GM12878 (cell line): ENCODE data around the gene ME2. TPM values are rescaled to one million over a fixed set of nuclear protein-coding genes. Genes with fewer than 3 reads are reported as not detected.

Source experiments
- ATAC-seq: fragments of 200-7000 bp; cut with Tn5 transposase; 3 replicates; pipeline ENCODE4 v1.9.1; 2020; ENCODE audit warnings: mild to moderate bottlenecking, moderate library complexity
- BruUV-seq: library from RNA; stranded (reverse); fragments of 400-500 nt; replicated peaks from 2 replicates; lab custom pipeline; 2021; lab: Mats Ljungman, UMichigan
- CTCF ChIA-PET: fragments of 300-600 bp; sonication (Branson Sonifier 250); formaldehyde crosslinking; extraction: SDS; loops from one replicate; lab custom pipeline; 2021; ENCODE audit warnings: inconsistent platforms; lab: Yijun Ruan, JAX
- POLR2A ChIA-PET: fragments of 350-600 bp; formaldehyde crosslinking; extraction: SDS; loops from one replicate; lab custom pipeline; 2021; ENCODE audit warnings: inconsistent platforms; lab: Charles Lee
- RAD21 ChIA-PET: fragments of 300-600 bp; sonication (Branson Sonifier 250); formaldehyde crosslinking; loops from one replicate; lab custom pipeline; 2023; ENCODE audit warnings: antibody characterized with exemption; ENCODE audit not compliant: unreplicated experiment; lab: Charles Lee
- SMC1A ChIA-PET: fragments of 300-600 bp; sonication (Branson Sonifier 250); formaldehyde crosslinking; loops from one replicate; lab custom pipeline; 2023; ENCODE audit not compliant: unreplicated experiment, uncharacterized antibody; lab: Charles Lee
- DNase-seq: peaks from one replicate; pipeline ENCODE4 v3.0.0-alpha.2; 2011; ENCODE audit warnings: low read depth, low spot score
- FAIRE-seq: peaks from 3 replicates; lab custom pipeline; 2011; peaks lifted over from hg19 to GRCh38; lab: Jason Lieb, UNC
- H2AFZ ChIP-seq: 2 replicates; pipeline ENCODE4 v1.6.0; 2011; ENCODE audit warnings: low read depth, low read length, control low read depth; ENCODE audit not compliant: control insufficient read depth
- H3K27ac ChIP-seq: 2 replicates; pipeline ENCODE4 v1.5.1; 2011; ENCODE audit warnings: control low read depth; ENCODE audit not compliant: control insufficient read depth, insufficient read depth
- H3K27me3 ChIP-seq, 2 experiments: replicated peaks in 1 of 2; 2 replicates each; pipeline versions ENCODE4 v1.6.0 to v1.6.1; 2011; ENCODE audit warnings: low read length in 1 of 2; ENCODE audit not compliant: control insufficient read depth in 2 of 2, insufficient read depth in 2 of 2
- H3K36me3 ChIP-seq, 2 experiments: 2 replicates each; pipeline ENCODE4 v1.5.1; 2011; ENCODE audit warnings: low read length in 1 of 2; ENCODE audit not compliant: control insufficient read depth in 2 of 2, insufficient read depth in 2 of 2
- H3K4me1 ChIP-seq: 2 replicates; pipeline ENCODE4 v1.6.1; 2011; ENCODE audit warnings: mild to moderate bottlenecking, low read length, moderate library complexity, mixed read lengths; ENCODE audit not compliant: control insufficient read depth, insufficient read depth
- H3K4me2 ChIP-seq: 2 replicates; pipeline ENCODE4 v1.6.0; 2011; ENCODE audit warnings: control low read depth; ENCODE audit not compliant: control insufficient read depth, insufficient read depth
- H3K4me3 ChIP-seq: fragments of 200-600 bp; sonication (generic); 2 replicates; pipeline ENCODE4 v1.5.1; 2016
- H3K79me2 ChIP-seq: 2 replicates; pipeline ENCODE4 v1.6.0; 2011; ENCODE audit warnings: low read length; ENCODE audit not compliant: control insufficient read depth, insufficient read depth
- H3K9ac ChIP-seq: 2 replicates; pipeline ENCODE4 v1.8.0; 2011; ENCODE audit warnings: low read length, control low read depth, mixed read lengths; ENCODE audit not compliant: control insufficient read depth, insufficient read depth
- H3K9me3 ChIP-seq: replicated peaks from 3 replicates; pipeline ENCODE4 v1.5.1; 2011; ENCODE audit warnings: mild to moderate bottlenecking, low read length; ENCODE audit not compliant: control insufficient read depth, insufficient read depth
- H4K20me1 ChIP-seq: 2 replicates; pipeline ENCODE4 v1.6.0; 2011; ENCODE audit not compliant: control insufficient read depth, insufficient read depth
- MAX ChIP-seq: IDR thresholded peaks from 2 replicates; pipeline ENCODE4 v1.6.1; 2012; ENCODE audit warnings: low read depth, low read length, improper control_type of control experiment
- NFYB ChIP-seq: IDR thresholded peaks from 2 replicates; pipeline ENCODE4 v1.6.1; 2011; ENCODE audit warnings: low read depth, mild to moderate bottlenecking, low read length, improper control_type of control experiment, moderate library complexity; ENCODE audit not compliant: insufficient read depth
- POLR2A ChIP-seq: IDR thresholded peaks from 2 replicates; pipeline ENCODE4 v1.6.1; 2011; ENCODE audit warnings: low read depth, mild to moderate bottlenecking, low read length
- REST ChIP-seq: IDR thresholded peaks from 2 replicates; pipeline ENCODE4 v1.6.1; 2012; ENCODE audit warnings: mild to moderate bottlenecking, low read depth, low read length
- SP1 ChIP-seq: IDR thresholded peaks from one replicate; pipeline ENCODE4 v1.6.1; 2011; ENCODE audit warnings: low read depth, low read length
- STAT1 ChIP-seq: fragments of 450-650 bp; conservative IDR thresholded peaks from 2 replicates; pipeline ENCODE4 v1.6.1; 2014; ENCODE audit warnings: antibody characterized with exemption, mild to moderate bottlenecking
- TARDBP ChIP-seq: IDR thresholded peaks from 2 replicates; pipeline ENCODE4 v1.6.1; 2016; ENCODE audit warnings: borderline replicate concordance
- TCF3 ChIP-seq: IDR thresholded peaks from 2 replicates; pipeline ENCODE4 v1.6.1; 2012; ENCODE audit warnings: low read depth, mild to moderate bottlenecking, low read length, borderline replicate concordance; ENCODE audit not compliant: insufficient read depth
- YBX1 ChIP-seq: fragments of 450-650 bp; IDR thresholded peaks from 2 replicates; pipeline ENCODE4 v1.6.1; 2016; ENCODE audit warnings: antibody characterized with exemption
- ZBTB4 ChIP-seq: fragments of 450-650 bp; formaldehyde crosslinking; IDR thresholded peaks from 2 replicates; pipeline ENCODE4 v1.4.0; 2022; ENCODE audit warnings: mild to moderate bottlenecking, moderate library complexity
- ZZZ3 ChIP-seq: IDR thresholded peaks from 2 replicates; pipeline ENCODE4 v1.6.1; 2011; ENCODE audit warnings: low read depth; ENCODE audit not compliant: control insufficient read depth, insufficient read length
- WGBS: methylation state at CpG from one replicate; pipeline ENCODE4 v1.1.6; 2016; ENCODE audit warnings: low lambda C conversion rate; ENCODE audit not compliant: insufficient replicate concordance, insufficient coverage; ENCODE audit errors: missing lambda C conversion rate; 5-methylcytosine and 5-hydroxymethylcytosine counted together
- in situ Hi-C: fragments of 300-500 bp; cut with MboI; formaldehyde crosslinking; loops from 9 replicates; pipeline ENCODE4 v1.14.3; 2018; ENCODE audit warnings: mixed read lengths
- intact Hi-C: fragments of 100-400 bp; cut with micrococcal nuclease; formaldehyde crosslinking; loops from one replicate; pipeline ENCODE4 v1.14.2; 2022; ENCODE audit not compliant: unreplicated experiment
- polyA plus RNA-seq, 11 experiments: library from polyadenylated mRNA; depleted of rRNA in 4 of 11; unstranded in 6 of 11; stranded (reverse) in 5 of 11; fragments of >200 nt; fragmentation: Nextera tagmentation in 4 of 11; fragmentation: Illumina TruSeq in 1 of 11; extraction: Ambion mirVana in 4 of 11; extraction: Trizol in 1 of 11; gene quantifications; 1 replicate in 1 of 11; 2 replicates in 10 of 11; pipeline versions ENCODE4 v1.2.1 to v1.2.3, GENCODE V29; 2011 to 2016; ENCODE audit warnings: inconsistent platforms in 2 of 11, missing spikeins in 2 of 11, low read depth in 1 of 11
- total RNA-seq, 4 experiments: library from RNA; depleted of rRNA in 3 of 4; stranded (reverse); fragments of >200 nt in 3 of 4; fragmentation: Illumina TruSeq in 1 of 4; extraction: Trizol in 1 of 4; gene quantifications; 2 replicates each; pipeline versions ENCODE4 v1.2.1 to v1.2.3, GENCODE V29; 2013 to 2021

ME2 gene
- total and polyA plus RNA-seq, 10 of the 15 experiments (the other 5 are each of a cell fraction or from before 2014, with no cell fraction given) = 41.3 to 155 (median 133) TPM

- no peaks in the 10 kb centered on the region for H3K79me2 ChIP-seq
- CTCF ChIA-PET = no interaction called here
- POLR2A ChIA-PET = no interaction called here
- H3K27me3 ChIP-seq = no peaks in the 10 kb centered on the region
- H3K4me3 ChIP-seq = no peak overlapping the region
- no peak for FAIRE-seq
- H3K4me2 ChIP-seq = no peak overlapping the region
- RAD21 ChIA-PET = no interaction called here
- intact Hi-C loops (no loop called here), in situ Hi-C loops (no loop called here)
- ATAC-seq = no peak
- DNase-seq = no peak
- no peak overlapping the region for H3K9ac ChIP-seq
- H3K36me3 ChIP-seq = no peaks in the 10 kb centered on the region
- TF ChIP-seq MAX (no peak), TCF3 (no peak), ZBTB4 (CRISPR knock-in tag) (no peak), TARDBP (no peak), NFYB (no peak), POLR2A (no peak), YBX1 (no peak), REST (no peak), SP1 (no peak), STAT1 (no peak), ZZZ3 (no peak)
- no peaks in the 10 kb centered on the region for H4K20me1 ChIP-seq
- no peak overlapping the region for H3K27ac ChIP-seq
- BruUV-seq = no TSS peak
- no peaks in the 10 kb centered on the region for H3K4me1 ChIP-seq
- WGBS = 80% methylated on average over 3 of the region's 3 CpGs
- SMC1A ChIA-PET = no interaction called here
- no peak overlapping the region for H2AFZ ChIP-seq
- no peaks in the 10 kb centered on the region for H3K9me3 ChIP-seq
Observed at GRCh38 chr18:50844960-50845359, 34.0 kb upstream of the ME2 start.
